Esophagus (tissue), 2 donors: ENCODE results near the gene TBX1. TPM values are rescaled to one million over a fixed set of nuclear protein-coding genes. Genes with fewer than 3 reads are reported as not detected.

Experiments used
- H3K27ac ChIP-seq, 2 donors: one replicate each; pipeline ENCODE4 v1.5.1; 2013; ENCODE audit warnings: low read depth in 2 of 2, mild to moderate bottlenecking in 2 of 2, inconsistent platforms in 1 of 2, low read length in 1 of 2, moderate library complexity in 1 of 2
- H3K27me3 ChIP-seq, 2 donors: one replicate each; pipeline ENCODE4 v1.6.1; 2013; ENCODE audit warnings: low read length in 2 of 2, control low read depth in 1 of 2, mild to moderate bottlenecking in 1 of 2; ENCODE audit not compliant: insufficient read depth in 2 of 2, control insufficient read depth in 1 of 2
- H3K36me3 ChIP-seq, 2 donors: one replicate each; pipeline ENCODE4 v1.6.1; 2013; ENCODE audit warnings: low read length in 1 of 2; ENCODE audit not compliant: control insufficient read depth in 2 of 2, insufficient read depth in 2 of 2
- H3K4me1 ChIP-seq, 2 donors: one replicate each; pipeline ENCODE4 v1.6.1; 2013; ENCODE audit warnings: low read length in 1 of 2; ENCODE audit not compliant: control insufficient read depth in 2 of 2, insufficient read depth in 2 of 2
- H3K4me3 ChIP-seq, 2 donors: one replicate each; pipeline ENCODE4 v1.5.1; 2013; ENCODE audit warnings: low read length in 2 of 2, mild to moderate bottlenecking in 2 of 2, low read depth in 1 of 2, moderate library complexity in 1 of 2
- H3K9me3 ChIP-seq, 2 donors: one replicate each; pipeline ENCODE4 v1.6.1; 2013; ENCODE audit warnings: mild to moderate bottlenecking in 2 of 2, low read depth in 1 of 2, low read length in 1 of 2, moderate library complexity in 1 of 2; ENCODE audit not compliant: control insufficient read depth in 2 of 2, insufficient read depth in 1 of 2
- WGBS, 2 donors: extraction: QIAGEN DNeasy Blood & Tissue Kit; methylation state at CpG; one replicate each; pipeline ENCODE4 v1.1.7; 2013; 5-methylcytosine and 5-hydroxymethylcytosine counted together
- polyA plus RNA-seq, 2 donors: library from polyadenylated mRNA; stranded (reverse); fragments of 200-250 nt; gene quantifications; one replicate each; pipeline ENCODE4 v1.2.3, GENCODE V29; 2013
- donor health status: healthy with polysubstance abuse.
- donor health status: Bipolar disorder and iron deficiency.

The TBX1 gene
- polyA plus RNA-seq, 2 donors = 1.2 to 1.3 TPM

DNA sequence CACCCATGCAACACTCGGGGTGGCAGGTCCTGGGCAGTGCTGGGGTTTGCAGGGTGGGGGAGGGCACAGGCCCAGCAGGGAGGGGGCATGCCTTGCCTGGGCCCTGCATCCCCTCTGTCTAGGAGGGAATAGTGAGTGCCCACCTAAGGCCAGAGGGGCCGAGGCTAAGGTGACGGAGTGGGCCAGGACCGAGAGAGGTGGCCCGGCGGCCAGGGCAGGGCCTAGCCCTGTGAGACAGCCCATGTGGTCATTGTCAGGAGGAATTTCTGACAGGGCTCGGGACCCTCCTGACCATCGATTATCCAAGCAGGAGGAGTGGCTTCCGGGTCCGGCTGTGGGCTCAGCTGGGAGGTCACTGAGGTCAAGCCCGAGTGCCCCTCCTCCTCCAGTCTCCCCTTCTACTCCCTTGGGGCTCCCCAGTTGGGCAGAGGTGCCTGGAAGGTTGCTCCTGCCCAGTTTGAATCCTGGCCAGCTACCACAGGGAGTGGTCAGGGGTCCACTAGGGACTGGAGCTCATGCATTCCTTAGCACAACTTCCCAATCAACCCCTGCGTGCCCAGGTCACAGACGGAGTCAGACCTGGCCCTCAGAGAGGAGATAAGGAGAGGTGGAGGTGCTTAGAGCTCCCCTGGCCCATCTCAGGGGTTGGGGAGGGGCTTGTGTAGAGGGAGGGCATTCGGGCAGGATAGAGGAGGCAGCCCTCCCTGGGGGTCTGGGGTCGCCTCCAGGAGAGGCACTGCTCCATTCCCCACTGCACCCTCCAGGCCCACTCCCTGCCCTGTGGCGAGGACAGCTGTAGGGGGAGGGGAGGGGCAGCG, 22.5 kb upstream of the TBX1 start:
- no peaks in the 10 kb centered on the region for H3K9me3 ChIP-seq
- peaks cover 0 to 2% of the 10 kb centered on the region in 2 donors for H3K4me1 ChIP-seq
- H3K27me3 ChIP-seq = no peaks in the 10 kb centered on the region
- H3K4me3 ChIP-seq = no peak overlapping the region
- H3K27ac ChIP-seq = no peak overlapping the region
- 81 to 83% methylated on average over 14 to 17 of the region's 17 CpGs for WGBS, 2 donors
- H3K36me3 ChIP-seq = no peaks in the 10 kb centered on the region

- Histone ChIP-seq H3K27me3 (no peaks in the 10 kb centered on the region), H3K36me3 (no peaks in the 10 kb centered on the region), H3K9me3 (no peaks in the 10 kb centered on the region), H3K4me1 (peaks cover 0 to 2% of the 10 kb centered on the region in 2 donors), H3K27ac (no peak overlapping the region), H3K4me3 (no peak overlapping the region)
- 59% methylated on average over 31 of the region's 31 CpGs for WGBS, 2 donors
These were observed 21.7 kb upstream of the TBX1 start for GRCh38 chr22:19738664-19739447.

DNA sequence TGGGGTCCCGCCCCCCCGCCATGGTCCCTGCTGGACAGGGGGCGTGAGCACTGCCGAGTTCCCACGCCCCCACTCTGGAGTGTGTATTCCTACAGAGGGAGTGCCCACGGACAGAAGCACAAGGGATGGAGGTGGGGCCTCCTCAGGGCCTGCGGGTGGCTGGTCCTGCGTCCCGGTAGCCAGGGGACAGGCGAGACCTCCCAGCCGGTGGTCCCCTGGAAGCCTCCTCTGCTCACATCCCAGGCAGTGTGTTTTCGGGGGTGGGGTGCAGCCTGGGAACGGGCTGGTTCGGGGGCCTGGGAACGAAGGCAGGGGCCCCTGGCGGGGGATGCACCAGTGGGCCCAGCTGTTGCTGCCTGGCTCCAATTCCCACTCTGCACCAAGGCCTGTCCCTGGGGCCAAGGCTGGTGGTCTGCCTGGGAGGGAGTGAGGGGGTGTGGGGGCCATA, 21.1 kb upstream of the TBX1 start:
- Histone ChIP-seq H3K4me3 (no peak overlapping the region), H3K27ac (no peak overlapping the region), H3K9me3 (no peaks in the 10 kb centered on the region), H3K36me3 (no peaks in the 10 kb centered on the region), H3K4me1 (peaks cover 0 to 2% of the 10 kb centered on the region in 2 donors), H3K27me3 (no peaks in the 10 kb centered on the region)
- WGBS, 2 donors = 60 to 63% methylated on average over 16 of the region's 16 CpGs

GRCh38 chr22:19739911-19740449, 20.6 kb upstream of the TBX1 start:
- no peak overlapping the region for H3K4me3 ChIP-seq
- H3K9me3 ChIP-seq = no peaks in the 10 kb centered on the region
- WGBS, 2 donors = 71 to 85% methylated on average over 6 to 7 of the region's 7 CpGs
- H3K27ac ChIP-seq = no peak overlapping the region
- peaks cover 0 to 2% of the 10 kb centered on the region in 2 donors for H3K4me1 ChIP-seq
- H3K27me3 ChIP-seq = no peaks in the 10 kb centered on the region
- H3K36me3 ChIP-seq = no peaks in the 10 kb centered on the region

GRCh38 chr22:19740586-19740985, 20.0 kb upstream of the TBX1 start:
- Histone ChIP-seq H3K27ac (no peak overlapping the region), H3K4me1 (peaks cover 0 to 2% of the 10 kb centered on the region in 2 donors), H3K36me3 (no peaks in the 10 kb centered on the region), H3K27me3 (no peaks in the 10 kb centered on the region), H3K4me3 (no peak overlapping the region), H3K9me3 (no peaks in the 10 kb centered on the region)
- 85 to 87% methylated on average over 15 of the region's 15 CpGs for whole genome bisulfite sequencing, 2 donors

DNA sequence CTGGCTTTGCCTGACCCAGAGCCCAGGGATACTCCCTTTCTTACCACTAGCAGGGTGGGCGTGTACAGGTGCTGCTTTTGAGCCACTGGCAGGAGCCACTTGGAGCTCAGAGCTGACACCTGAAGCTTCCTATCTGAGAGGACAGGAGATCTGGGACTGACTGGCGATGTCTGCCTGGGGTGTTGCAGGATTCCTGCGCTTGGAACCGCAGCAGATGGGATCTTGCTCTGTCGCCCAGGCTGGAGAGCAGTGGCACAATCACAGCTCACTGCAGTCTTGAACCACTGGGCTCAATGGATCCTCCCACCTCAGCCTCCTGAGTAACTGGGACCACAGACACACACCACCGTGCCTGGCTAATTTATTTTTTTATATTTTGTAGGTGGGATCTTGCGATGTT, 19.5 kb upstream of the TBX1 start:
- Histone ChIP-seq H3K27me3 (no peaks in the 10 kb centered on the region), H3K4me1 (peaks cover 0 to 2% of the 10 kb centered on the region in 2 donors), H3K36me3 (no peaks in the 10 kb centered on the region), H3K4me3 (no peak overlapping the region), H3K27ac (no peak overlapping the region), H3K9me3 (no peaks in the 10 kb centered on the region)
- WGBS, 2 donors = 94 to 95% methylated on average over 7 of the region's 7 CpGs

DNA sequence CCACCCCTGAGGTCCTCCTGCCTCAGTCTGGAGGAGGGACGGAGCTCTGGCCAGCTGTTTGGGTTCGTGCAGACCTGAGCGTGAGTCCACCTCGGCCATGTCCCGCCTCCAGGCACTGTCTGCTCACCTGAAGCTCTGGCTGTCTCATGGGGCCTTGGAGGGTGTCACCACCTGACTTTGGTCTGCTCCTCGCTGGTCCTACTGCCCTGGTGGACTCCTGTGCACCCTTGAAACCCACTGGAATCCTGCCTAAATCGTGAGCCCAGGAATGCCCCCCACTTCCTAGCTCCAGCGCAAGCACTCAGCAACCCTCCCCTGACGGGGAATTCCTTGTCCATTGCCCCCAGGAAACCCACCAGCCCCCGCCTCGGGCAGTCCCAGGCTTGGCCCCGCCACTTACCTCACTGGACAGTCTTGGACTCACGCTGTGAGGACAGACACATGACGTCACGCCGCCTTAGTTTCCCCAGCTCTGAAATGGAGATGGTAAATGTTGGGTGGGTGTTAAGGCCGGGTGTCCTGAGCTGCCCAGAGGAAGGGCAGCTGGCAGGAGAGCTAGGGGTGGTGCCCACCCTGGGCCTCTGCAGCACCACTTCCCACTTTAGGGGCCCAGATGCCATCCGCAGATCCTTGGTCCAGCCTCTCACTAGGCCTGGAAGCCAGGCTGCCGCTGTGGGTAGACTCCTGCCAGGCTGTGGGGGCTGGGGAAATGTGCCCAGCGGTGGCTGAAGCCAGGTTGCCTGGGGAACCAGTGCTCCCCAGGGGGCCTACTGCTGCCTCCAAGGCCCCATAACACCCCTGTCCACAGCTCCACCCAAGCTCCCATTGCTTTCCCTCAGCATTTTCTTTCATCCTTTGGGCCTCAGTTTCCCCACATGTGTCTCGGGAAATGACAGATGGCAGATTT, 18.2 kb upstream of the TBX1 start:
- peaks cover 0 to 2% of the 10 kb centered on the region in 2 donors for H3K4me1 ChIP-seq
- 90 to 91% methylated on average over 21 of the region's 21 CpGs for WGBS, 2 donors

GRCh38 chr22:19743081-19743480, 17.5 kb upstream of the TBX1 start:
- H3K36me3 ChIP-seq = no peaks in the 10 kb centered on the region
- H3K4me3 ChIP-seq = no peak overlapping the region
- H3K27me3 ChIP-seq = no peaks in the 10 kb centered on the region
- peaks cover 0 to 2% of the 10 kb centered on the region in 2 donors for H3K4me1 ChIP-seq
- no peaks in the 10 kb centered on the region for H3K9me3 ChIP-seq
- WGBS, 2 donors = 86 to 91% methylated on average over 6 of the region's 6 CpGs
- H3K27ac ChIP-seq = no peak overlapping the region

More for the DNA sequence above, 18.2 kb upstream of the TBX1 start:
- Histone ChIP-seq H3K4me3 (no peak overlapping the region), H3K9me3 (no peaks in the 10 kb centered on the region), H3K27ac (no peak overlapping the region), H3K36me3 (no peaks in the 10 kb centered on the region), H3K27me3 (no peaks in the 10 kb centered on the region)

GRCh38 chr22:19743651-19744050, 16.9 kb upstream of the TBX1 start:
- H3K27ac ChIP-seq = no peak overlapping the region
- H3K9me3 ChIP-seq = no peaks in the 10 kb centered on the region
- H3K4me1 ChIP-seq = peaks cover 0 to 2% of the 10 kb centered on the region in 2 donors
- no peak overlapping the region for H3K4me3 ChIP-seq
- no peaks in the 10 kb centered on the region for H3K36me3 ChIP-seq
- no peaks in the 10 kb centered on the region for H3K27me3 ChIP-seq
- WGBS, 2 donors = 61 to 64% methylated on average over 4 of the region's 4 CpGs
